NCI-H510A (cell line): ENCODE data around the gene RNF213.

ENCODE experiments used
- DNase-seq: peaks from one replicate; lab custom pipeline; 2025; lab: John Stamatoyannopoulos, UW

Gene RNF213

DNA sequence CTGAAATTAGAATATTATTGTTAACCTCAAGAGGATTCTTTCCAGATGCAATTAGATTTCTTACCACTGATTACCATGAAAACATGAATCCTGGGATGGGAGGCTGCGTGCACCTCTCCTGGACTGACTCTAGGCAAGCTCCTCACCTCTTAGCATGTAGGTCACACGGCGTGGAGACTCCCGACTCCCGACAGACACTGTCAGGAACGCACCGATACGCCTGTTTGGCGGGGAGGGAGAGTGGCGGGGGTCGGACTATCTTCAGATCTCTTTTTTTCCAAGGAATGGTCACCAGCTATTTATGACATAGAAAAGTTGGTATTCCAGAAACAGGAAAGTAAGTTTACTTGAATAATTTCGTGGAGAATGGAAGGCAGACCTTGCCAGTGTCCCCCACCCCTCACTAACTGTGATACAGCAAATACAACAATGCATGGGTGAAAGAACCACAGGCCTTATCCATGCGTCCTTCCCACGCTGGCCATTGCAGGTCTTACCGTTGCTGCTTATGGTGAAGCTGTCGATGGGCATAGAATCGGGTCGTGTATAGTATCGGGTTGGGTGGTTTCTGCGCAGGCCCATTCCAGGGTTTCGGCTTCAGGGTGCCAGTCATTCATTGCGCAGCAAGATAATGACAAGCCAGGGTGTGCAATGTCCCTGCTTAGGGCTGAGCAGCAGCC lies 91.7 kb downstream of the RNF213 start:
- no peak for DNase-seq

DNA sequence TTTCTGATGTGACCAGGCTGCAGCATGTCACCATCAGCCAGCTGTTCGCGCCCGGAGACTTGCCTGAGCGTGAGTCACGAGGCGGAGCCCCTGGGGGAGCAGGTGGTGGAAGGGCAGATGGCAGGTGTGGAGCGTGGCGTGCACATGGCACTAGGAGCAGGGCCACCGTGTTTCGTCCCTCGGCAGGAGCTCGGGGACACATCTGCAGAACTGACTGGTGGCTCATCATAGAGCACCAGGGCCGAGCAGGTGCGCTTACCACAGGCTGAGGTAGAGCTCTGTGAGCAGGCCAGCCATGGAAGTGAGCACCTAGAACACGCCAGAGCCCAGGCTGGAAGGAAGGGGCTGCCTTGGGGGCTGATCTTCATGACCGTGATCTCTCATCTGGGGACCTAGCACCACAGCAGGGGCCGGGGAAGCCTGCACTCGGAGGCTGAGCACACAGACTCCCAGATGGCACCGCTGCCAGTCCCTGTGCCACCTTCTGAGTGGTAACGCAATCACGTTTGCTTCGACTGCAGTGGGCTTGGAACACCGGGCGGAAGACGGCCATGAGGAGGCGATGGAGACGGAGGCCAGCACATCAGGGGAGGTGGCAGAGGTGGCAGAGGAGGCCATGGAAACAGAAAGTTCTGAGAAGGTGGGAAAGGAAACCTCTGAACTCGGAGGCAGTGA lies 92.5 kb downstream of the RNF213 start:
- no peak for DNase-seq

DNA sequence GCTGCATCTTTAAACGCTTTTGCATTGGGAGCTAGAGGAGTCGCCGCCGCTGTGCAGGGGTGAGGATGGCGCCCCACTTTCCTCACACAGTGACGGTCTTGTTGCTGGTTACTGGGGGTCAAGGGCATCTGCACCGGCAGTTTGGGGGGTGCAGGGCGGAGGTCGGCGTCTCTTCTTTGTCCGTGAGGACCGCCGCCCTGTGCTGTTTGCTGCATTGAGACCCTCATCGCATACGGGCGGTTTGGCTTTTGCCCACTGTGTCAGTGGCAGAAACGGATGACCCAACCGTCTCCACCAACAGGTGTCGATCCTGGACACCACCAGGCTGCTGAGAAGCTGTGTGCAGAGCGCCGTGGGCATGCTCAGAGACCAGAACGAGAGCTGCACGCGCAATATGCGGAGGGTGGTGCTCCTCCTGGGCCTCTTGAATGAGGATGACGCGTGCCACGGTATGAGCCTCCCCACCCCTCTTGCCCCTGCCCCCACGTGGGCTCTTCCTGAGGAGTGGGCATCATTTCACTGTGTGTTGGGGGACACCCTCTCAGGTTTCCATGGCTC lies 93.1 kb downstream of the RNF213 start:
- no peak for DNase-seq

GRCh38 chr17:80354336-80354735 lies 93.7 kb downstream of the RNF213 start:
- no peak for DNase-seq

- no peak for DNase-seq
Observed at GRCh38 chr17:80356231-80356856, 95.7 kb downstream of the RNF213 start.

- no peak for DNase-seq
Observed at GRCh38 chr17:80358131-80358530, 97.5 kb downstream of the RNF213 start.

DNA sequence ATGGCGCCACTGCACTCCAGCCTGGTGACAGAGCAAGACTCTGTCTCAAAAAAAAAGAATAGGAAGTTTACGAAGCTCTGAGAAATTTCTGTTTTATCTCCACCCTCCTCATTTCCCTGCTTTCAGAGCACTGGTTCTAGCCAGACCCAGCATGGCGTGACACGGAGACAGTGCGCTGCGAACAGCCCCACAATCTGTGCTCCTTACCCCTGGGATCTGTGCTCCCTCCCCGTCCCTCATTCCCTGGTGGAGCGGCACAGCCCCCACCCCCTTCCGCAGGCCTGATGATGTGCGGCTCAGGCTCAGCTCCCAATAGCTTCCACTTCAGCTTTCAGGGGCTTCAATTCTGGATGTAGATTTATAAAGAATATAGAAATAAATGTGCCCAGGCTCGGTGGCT lies 98.2 kb downstream of the RNF213 start:
- DNase-seq, result no peak

DNA sequence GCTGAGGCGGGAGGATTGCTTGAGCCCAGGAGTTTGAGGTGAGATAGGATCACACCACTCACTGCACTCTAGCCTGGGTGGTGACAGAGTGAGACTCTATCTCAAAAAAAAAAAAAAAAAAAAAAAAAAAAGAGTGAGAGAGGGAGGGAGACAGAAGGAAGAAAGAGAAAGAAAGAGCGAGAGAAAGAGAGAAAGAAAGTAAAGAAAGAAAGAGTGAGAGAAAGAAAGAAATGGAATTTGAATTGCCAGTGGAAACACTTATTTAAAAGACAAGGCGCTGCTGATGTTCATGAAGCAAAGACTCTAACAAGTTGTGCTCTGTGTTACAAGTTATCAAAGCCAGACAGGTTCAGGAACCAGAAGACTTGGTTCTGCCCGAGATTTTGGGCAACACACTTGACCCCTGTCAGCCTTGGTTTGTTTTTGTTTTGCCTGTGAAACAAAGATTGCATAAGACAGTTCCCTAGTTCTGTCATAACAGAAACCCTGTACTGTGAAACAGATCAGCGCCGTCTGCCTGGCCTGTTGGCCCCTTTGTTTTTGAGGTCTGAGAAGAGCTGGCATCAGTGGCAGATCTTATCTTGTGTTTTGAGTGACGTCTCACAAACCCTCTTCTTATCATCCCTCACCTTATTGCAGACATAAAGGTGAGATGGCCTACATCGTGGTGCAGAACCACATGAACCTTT lies 98.9 kb downstream of the RNF213 start:
- no peak for DNase-seq

GRCh38 chr17:80360396-80360795 lies 99.7 kb downstream of the RNF213 start:
- DNase-seq, result no peak

- DNase-seq, result no peak
Observed at GRCh38 chr17:80361495-80362220, 101.0 kb downstream of the RNF213 start.

GRCh38 chr17:80362428-80363119 lies 101.9 kb downstream of the RNF213 start:
- no peak for DNase-seq

- DNase-seq, result no peak
Observed at GRCh38 chr17:80363120-80363515, 102.5 kb downstream of the RNF213 start.

DNA sequence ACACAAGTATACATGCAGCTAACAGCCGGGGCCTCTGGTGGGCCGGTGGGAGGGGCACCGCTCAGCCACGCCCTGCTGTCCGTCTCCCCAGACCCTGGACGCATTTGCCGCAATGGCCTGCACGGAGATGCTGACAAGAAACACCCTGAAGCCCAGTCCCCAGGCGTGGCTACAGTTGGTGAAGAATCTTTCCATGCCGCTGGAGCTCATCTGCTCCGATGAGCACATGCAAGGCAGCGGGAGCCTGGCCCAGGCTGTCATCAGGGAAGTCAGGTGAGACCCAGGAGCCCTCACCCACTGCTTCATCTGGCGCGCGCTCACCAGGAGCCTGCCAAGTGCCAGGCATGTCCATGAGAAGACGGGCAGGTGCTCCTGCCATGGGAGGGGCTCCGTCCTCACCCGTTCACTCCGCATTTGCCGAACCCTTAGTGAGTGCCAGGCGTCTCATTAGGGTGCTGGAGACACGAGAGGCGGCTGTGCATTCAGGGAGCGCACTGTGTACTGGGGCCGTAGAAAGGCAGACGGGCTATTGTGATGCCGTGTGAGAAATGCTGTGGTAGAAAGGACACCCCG lies 103.0 kb downstream of the RNF213 start:
- DNase-seq, result no peak

DNA sequence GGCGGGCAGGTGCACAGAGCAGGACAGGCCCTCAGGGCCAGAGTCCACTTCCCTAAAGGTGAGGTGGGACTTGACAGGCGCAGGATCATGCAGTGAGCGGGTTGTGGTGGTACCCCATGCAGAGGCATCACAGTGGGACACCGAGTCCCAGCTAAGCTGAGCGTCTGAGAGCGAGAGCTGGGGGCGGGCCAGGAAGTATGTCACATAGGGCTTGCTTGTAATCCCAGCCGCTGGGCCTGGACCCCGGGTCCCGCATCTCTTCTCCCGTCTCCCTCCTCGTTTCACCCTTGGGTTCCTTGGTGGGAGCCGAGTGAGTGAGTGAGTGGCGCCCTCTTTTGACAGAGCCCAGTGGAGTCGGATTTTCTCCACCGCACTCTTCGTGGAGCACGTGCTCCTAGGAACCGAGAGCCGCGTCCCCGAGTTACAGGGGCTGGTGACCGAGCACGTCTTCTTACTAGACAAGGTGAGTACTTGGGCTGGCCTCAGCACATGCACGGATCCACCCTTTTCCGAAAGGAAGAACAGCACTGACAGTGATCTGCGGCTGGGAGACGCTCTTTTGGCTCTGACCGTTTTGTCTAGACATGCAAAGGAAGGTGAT lies 103.5 kb downstream of the RNF213 start:
- no peak for DNase-seq

- DNase-seq, result no peak
Observed at GRCh38 chr17:80365001-80365965, 104.6 kb downstream of the RNF213 start.

GRCh38 chr17:80365983-80366382 lies 105.3 kb downstream of the RNF213 start:
- DNase-seq, result no peak

GRCh38 chr17:80367503-80367902 lies 106.9 kb downstream of the RNF213 start:
- no peak for DNase-seq

- no peak for DNase-seq
Observed at GRCh38 chr17:80371196-80371595, 110.5 kb downstream of the RNF213 start.

DNA sequence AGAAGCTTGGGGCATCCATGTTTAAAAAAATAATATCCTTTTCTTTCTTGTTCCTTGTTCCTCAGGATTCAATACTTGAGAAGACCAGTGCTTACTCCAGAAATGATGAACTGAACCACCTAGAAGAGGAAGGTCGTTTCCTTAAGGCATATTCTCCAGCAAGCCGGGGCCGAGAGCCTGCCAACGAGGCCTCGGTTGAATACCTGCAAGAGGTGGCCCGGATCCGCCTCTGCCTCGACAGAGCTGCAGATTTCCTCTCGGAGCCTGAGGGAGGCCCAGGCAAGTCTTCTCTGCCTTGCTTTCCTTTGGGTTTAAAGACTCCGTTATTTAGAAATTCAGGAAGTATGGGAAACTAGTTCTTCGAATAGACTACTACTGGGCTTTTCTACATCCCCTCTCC lies 111.8 kb downstream of the RNF213 start:
- no peak for DNase-seq
